A549 (cell line): Measurements from ENCODE around the gene RBMS3. TPM values are rescaled to one million over a fixed set of nuclear protein-coding genes. Genes with fewer than 3 reads are reported as not detected.

Experiments
- ATAC-seq, 2 experiments: fragments of 200-7000 bp in 1 of 2; fragments of >200 bp in 1 of 2; cut with Nextera tagmentation in 1 of 2; cut with Tn5 transposase in 1 of 2; 3 replicates each; pipeline versions ENCODE4 v1.8.0 to v1.9.1; 2018 to 2020; ENCODE audit warnings: mild to moderate bottlenecking in 1 of 2, moderate library complexity in 1 of 2
- CTCF ChIA-PET: fragments of 300-600 bp; sonication (Branson Sonifier 250); formaldehyde crosslinking; extraction: SDS; loops from one replicate; lab custom pipeline; 2021; ENCODE audit warnings: antibody characterized with exemption, inconsistent platforms; lab: Yijun Ruan, JAX
- POLR2A ChIA-PET: fragments of 350-600 bp; formaldehyde crosslinking; extraction: SDS; loops from one replicate; lab custom pipeline; 2021; ENCODE audit warnings: antibody characterized with exemption, inconsistent platforms; lab: Yijun Ruan, JAX
- DNase-seq, 2 experiments: peaks; one replicate each; pipeline versions ENCODE4 v3.0.0 to v3.0.0-alpha.2; 2011 to 2016; ENCODE audit warnings: low read depth in 1 of 2, low spot score in 1 of 2
- FAIRE-seq: peaks from 2 replicates; lab custom pipeline; 2011; peaks lifted over from hg19 to GRCh38; lab: Jason Lieb, UNC
- H3K27ac ChIP-seq, 2 experiments: fragments of >200 bp; sonication (Bioruptor Twin); formaldehyde crosslinking; 3 replicates each; pipeline ENCODE4 v1.5.1; 2016 to 2017
- H3K4me1 ChIP-seq: fragments of >200 bp; sonication (Bioruptor Twin); formaldehyde crosslinking; 3 replicates; pipeline ENCODE4 v1.6.1; 2016
- H3K4me2 ChIP-seq: fragments of >200 bp; sonication (Bioruptor Twin); formaldehyde crosslinking; 3 replicates; pipeline ENCODE4 v1.6.1; 2016
- H3K4me3 ChIP-seq: fragments of >200 bp; sonication (Bioruptor Twin); formaldehyde crosslinking; 3 replicates; pipeline ENCODE4 v1.5.1; 2016
- H3K9me3 ChIP-seq: fragments of >200 bp; sonication (Bioruptor Twin); formaldehyde crosslinking; 3 replicates; pipeline ENCODE4 v1.6.1; 2016
- CBX8 ChIP-seq: fragments of 200-600 bp; sonication (generic); IDR thresholded peaks from 2 replicates; pipeline ENCODE4 v1.6.1; 2016
- EHMT2 ChIP-seq: fragments of 200-600 bp; sonication (generic); IDR thresholded peaks from 2 replicates; pipeline ENCODE4 v1.6.1; 2016; ENCODE audit warnings: antibody characterized with exemption, low read depth, mild to moderate bottlenecking, moderate library complexity
- FOXS1 ChIP-seq: fragments of 250-450 bp; sonication (Bioruptor Pico); IDR thresholded peaks from 2 replicates; pipeline ENCODE4 v1.5.0; 2020; ENCODE audit warnings: mild to moderate bottlenecking, moderate library complexity
- HOXB5 ChIP-seq: fragments of 250-450 bp; sonication (Bioruptor Pico); IDR thresholded peaks from 2 replicates; pipeline ENCODE4 v1.5.0; 2020; ENCODE audit warnings: mild to moderate bottlenecking, moderate library complexity
- JUN ChIP-seq, 2 experiments: fragments of >200 bp; sonication (Bioruptor Twin); formaldehyde crosslinking; IDR thresholded peaks; 2 replicates in 1 of 2; 3 replicates in 1 of 2; pipeline ENCODE4 v1.6.1; 2016 to 2017
- JUNB ChIP-seq: fragments of >200 bp; sonication (Bioruptor Twin); formaldehyde crosslinking; IDR thresholded peaks from 2 replicates; pipeline ENCODE4 v1.6.1; 2016
- KDM1A ChIP-seq: fragments of 200-600 bp; sonication (generic); IDR thresholded peaks from 2 replicates; pipeline ENCODE4 v1.6.1; 2016; ENCODE audit warnings: low read depth, mild to moderate bottlenecking
- KDM5A ChIP-seq: fragments of 200-600 bp; sonication (generic); IDR thresholded peaks from 2 replicates; pipeline ENCODE4 v1.6.1; 2016; ENCODE audit warnings: antibody characterized with exemption, mild to moderate bottlenecking
- MAFK ChIP-seq: fragments of 450-650 bp; IDR thresholded peaks from 2 replicates; pipeline ENCODE4 v1.6.1; 2014; ENCODE audit not compliant: partially characterized antibody
- MYC ChIP-seq: IDR thresholded peaks from 2 replicates; pipeline ENCODE4 v1.6.1; 2012; ENCODE audit warnings: mild to moderate bottlenecking, inconsistent platforms, low read length, improper control_type of control experiment, borderline replicate concordance
- POLR2AphosphoS2 ChIP-seq: conservative IDR thresholded peaks from 2 replicates; pipeline ENCODE4 v1.6.1; 2012; ENCODE audit warnings: low read length, improper control_type of control experiment, inconsistent platforms
- RARB ChIP-seq: fragments of 250-450 bp; sonication (Bioruptor Pico); IDR thresholded peaks from 2 replicates; pipeline ENCODE4 v1.8.0; 2021; ENCODE audit warnings: mild to moderate bottlenecking, moderate library complexity
- SREBF2 ChIP-seq: fragments of 450-650 bp; IDR thresholded peaks from 2 replicates; pipeline ENCODE4 v1.6.1; 2014; ENCODE audit warnings: mild to moderate bottlenecking, moderate library complexity
- ZFP36 ChIP-seq: fragments of 450-650 bp; IDR thresholded peaks from 2 replicates; pipeline ENCODE4 v1.6.1; 2014; ENCODE audit warnings: borderline replicate concordance; ENCODE audit not compliant: partially characterized antibody
- WGBS: methylation state at CpG from one replicate; pipeline ENCODE4 v1.1.6; 2017; ENCODE audit errors: missing lambda C conversion rate; 5-methylcytosine and 5-hydroxymethylcytosine counted together
- polyA plus RNA-seq, 4 experiments: library from polyadenylated mRNA; depleted of rRNA in 3 of 4; stranded (reverse); fragments of >200 nt; fragmentation: RNase III in 1 of 4; extraction: RNeasy Plus Mini Kit Qiagen cat#74134 plus additional on column Dnase treatment in 1 of 4; gene quantifications; 2 replicates in 3 of 4; 3 replicates in 1 of 4; pipeline ENCODE4 v1.2.3, GENCODE V29; 2011 to 2017
- TF ChIP-seq, protein P1 (sequence below): fragments of >200 bp; sonication (Bioruptor Twin); formaldehyde crosslinking; IDR thresholded peaks from 2 replicates; pipeline ENCODE4 v1.6.1; 2016
- TF ChIP-seq, protein P2 (sequence below): IDR thresholded peaks from 2 replicates; pipeline ENCODE4 v1.6.1; 2012
- TF ChIP-seq, protein P3 (sequence below): IDR thresholded peaks from 2 replicates; pipeline ENCODE4 v1.6.1; 2012; ENCODE audit warnings: low read depth, borderline replicate concordance
- TF ChIP-seq, protein P4 (sequence below): fragments of 250-450 bp; sonication (Bioruptor Pico); IDR thresholded peaks from 2 replicates; pipeline ENCODE4 v1.5.0; 2020; ENCODE audit warnings: low read depth, mild to moderate bottlenecking, moderate library complexity
- TF ChIP-seq, protein P5 (sequence below): fragments of 250-450 bp; sonication (Bioruptor Pico); IDR thresholded peaks from 2 replicates; pipeline ENCODE4 v1.5.0; 2021; ENCODE audit warnings: mild to moderate bottlenecking, moderate library complexity, borderline replicate concordance

The RBMS3 gene
- polyA plus RNA-seq, 2 of the 4 experiments (the other 2 are of a cell fraction), result 0.92 to 4.1 TPM

DNA sequence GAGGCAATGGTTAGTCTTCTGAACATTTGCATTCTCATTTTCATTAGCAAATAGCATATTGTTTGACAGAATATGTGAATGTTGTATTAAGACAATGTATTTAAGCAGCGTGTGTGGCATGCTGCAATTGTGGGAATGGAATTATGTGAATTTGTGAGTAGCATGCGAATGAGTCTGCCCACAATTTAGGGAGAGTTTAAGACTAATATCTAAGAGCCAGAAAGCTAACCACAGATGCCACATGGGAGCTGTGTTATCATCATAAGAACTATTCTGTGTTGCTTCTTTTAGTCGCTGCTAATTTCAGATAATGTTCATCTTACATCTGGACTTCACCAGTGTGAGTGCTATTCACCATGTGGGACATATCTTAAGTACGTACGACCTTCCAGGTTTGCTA is 494.5 kb downstream of the RBMS3 start:
- H3K27ac ChIP-seq, result no peak overlapping the region
- WGBS, result 87% methylated on average over 5 of the region's 5 CpGs
- no peak for FAIRE-seq
- H3K4me3 ChIP-seq, result no peak overlapping the region
- H3K4me2 ChIP-seq, result no peak overlapping the region
- no peak for DNase-seq
- CTCF ChIA-PET, result no interaction called here
- no peaks in the 10 kb centered on the region for H3K9me3 ChIP-seq
- no peaks in the 10 kb centered on the region for H3K4me1 ChIP-seq
- no peak for ATAC-seq
- POLR2A ChIA-PET, result no interaction called here
- TF ChIP-seq JUN (IDR thresholded peaks at IDR 0.05) (no peak), CBX8 (no peak), RARB (CRISPR knock-in tag) (no peak), HOXB5 (no peak), MYC (no peak), KDM1A (no peak), FOXS1 (CRISPR knock-in tag) (no peak), SREBF2 (no peak)
- TF ChIP-seq, protein P1, sequence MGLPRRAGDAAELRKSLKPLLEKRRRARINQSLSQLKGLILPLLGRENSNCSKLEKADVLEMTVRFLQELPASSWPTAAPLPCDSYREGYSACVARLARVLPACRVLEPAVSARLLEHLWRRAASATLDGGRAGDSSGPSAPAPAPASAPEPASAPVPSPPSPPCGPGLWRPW, result no peak
- TF ChIP-seq, protein P2, sequence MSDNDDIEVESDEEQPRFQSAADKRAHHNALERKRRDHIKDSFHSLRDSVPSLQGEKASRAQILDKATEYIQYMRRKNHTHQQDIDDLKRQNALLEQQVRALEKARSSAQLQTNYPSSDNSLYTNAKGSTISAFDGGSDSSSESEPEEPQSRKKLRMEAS, result no peak
- TF ChIP-seq, protein P3, sequence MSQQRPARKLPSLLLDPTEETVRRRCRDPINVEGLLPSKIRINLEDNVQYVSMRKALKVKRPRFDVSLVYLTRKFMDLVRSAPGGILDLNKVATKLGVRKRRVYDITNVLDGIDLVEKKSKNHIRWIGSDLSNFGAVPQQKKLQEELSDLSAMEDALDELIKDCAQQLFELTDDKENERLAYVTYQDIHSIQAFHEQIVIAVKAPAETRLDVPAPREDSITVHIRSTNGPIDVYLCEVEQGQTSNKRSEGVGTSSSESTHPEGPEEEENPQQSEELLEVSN, result no peak

DNA sequence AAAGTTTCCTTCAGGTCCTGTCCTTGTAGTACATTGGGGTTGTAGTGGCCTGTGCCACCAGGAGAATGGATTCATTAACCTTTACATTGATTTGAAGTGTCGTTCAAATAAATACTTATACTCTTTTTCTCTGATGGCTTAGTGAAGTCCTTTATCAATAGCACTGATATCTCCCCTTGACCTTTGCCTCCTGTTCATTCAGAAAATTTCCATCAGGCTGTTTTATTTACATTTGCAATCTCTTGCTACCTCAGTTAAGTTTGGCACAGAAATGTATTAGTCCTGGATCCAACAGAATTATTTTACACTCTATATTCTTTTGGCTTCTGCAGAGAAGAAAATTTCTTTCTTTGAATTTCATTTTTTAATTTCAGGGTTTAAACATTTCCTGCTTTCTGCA is 497.0 kb downstream of the RBMS3 start:
- TF ChIP-seq MAFK (no peak), KDM5A (no peak), JUNB (no peak), ZFP36 (no peak), POLR2AphosphoS2 (no peak)
- TF ChIP-seq, protein P4, sequence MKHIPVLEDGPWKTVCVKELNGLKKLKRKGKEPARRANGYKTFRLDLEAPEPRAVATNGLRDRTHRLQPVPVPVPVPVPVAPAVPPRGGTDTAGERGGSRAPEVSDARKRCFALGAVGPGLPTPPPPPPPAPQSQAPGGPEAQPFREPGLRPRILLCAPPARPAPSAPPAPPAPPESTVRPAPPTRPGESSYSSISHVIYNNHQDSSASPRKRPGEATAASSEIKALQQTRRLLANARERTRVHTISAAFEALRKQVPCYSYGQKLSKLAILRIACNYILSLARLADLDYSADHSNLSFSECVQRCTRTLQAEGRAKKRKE (CRISPR knock-in tag), result no peak
- TF ChIP-seq, protein P5, sequence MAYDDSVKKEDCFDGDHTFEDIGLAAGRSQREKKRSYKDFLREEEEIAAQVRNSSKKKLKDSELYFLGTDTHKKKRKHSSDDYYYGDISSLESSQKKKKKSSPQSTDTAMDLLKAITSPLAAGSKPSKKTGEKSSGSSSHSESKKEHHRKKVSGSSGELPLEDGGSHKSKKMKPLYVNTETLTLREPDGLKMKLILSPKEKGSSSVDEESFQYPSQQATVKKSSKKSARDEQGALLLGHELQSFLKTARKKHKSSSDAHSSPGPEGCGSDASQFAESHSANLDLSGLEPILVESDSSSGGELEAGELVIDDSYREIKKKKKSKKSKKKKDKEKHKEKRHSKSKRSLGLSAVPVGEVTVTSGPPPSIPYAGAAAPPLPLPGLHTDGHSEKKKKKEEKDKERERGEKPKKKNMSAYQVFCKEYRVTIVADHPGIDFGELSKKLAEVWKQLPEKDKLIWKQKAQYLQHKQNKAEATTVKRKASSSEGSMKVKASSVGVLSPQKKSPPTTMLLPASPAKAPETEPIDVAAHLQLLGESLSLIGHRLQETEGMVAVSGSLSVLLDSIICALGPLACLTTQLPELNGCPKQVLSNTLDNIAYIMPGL (CRISPR knock-in tag), result no peak
- TF ChIP-seq, protein P3, result no peak
- Histone ChIP-seq H3K4me3 (no peak overlapping the region), H3K9me3 (peaks cover 10% of the 10 kb centered on the region; the same call in 2 of the 3 replicates), H3K27ac (no peak overlapping the region), H3K4me2 (no peak overlapping the region), H3K4me1 (no peaks in the 10 kb centered on the region)
- WGBS, result 45% methylated on average over 1 of the region's 1 CpG
- FAIRE-seq, result no peak
- CTCF ChIA-PET, result no interaction called here
- no peak for DNase-seq
- no peak for ATAC-seq
- POLR2A ChIA-PET, result no interaction called here

DNA sequence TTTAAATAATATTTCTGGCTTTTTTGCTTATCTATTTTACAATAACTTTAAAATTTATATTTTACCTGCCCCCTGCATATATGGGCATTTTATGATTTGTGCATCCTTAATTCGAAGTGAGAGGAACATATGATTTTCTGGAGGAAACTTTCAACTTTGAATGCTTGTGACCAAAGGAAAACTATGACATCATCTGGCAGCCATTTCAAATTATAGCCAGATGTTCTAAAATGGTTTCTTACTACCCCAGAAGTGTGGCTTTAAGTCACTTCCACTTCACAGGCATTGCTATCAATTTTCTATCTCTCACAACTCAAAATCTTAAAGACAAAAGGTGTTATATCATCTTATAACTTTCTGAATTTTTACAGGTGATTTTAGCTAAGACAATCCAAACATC is 508.8 kb downstream of the RBMS3 start:
- ChIA-PET POLR2A (no interaction called here), CTCF (no interaction called here)
- ATAC-seq, result no peak
- TF ChIP-seq JUN (IDR thresholded peaks at IDR 0.05), result no peak
- no peak for TF ChIP-seq EHMT2
- no peak for TF ChIP-seq RARB (CRISPR knock-in tag)
- WGBS, result 44% methylated on average over 1 of the region's 1 CpG
- no peaks in the 10 kb centered on the region for H3K4me1 ChIP-seq
- no peak for DNase-seq
- no peak for FAIRE-seq
- H3K9me3 ChIP-seq, result no peaks in the 10 kb centered on the region
- H3K4me3 ChIP-seq, result no peak overlapping the region
- H3K27ac ChIP-seq, result no peak overlapping the region
- no peak overlapping the region for H3K4me2 ChIP-seq
